IPS-20b (cell line): Measurements from ENCODE around the gene PECR.
"Not testable (repeated sequence)": the region's sequence is repeated elsewhere in the genome, so short reads cannot be mapped to it uniquely, and the experiment has no call there.

Source experiments
- H3K27ac ChIP-seq: one replicate; pipeline ENCODE4 v1.5.1; 2013; ENCODE audit warnings: low read length
- H3K27me3 ChIP-seq: 2 replicates; pipeline ENCODE4 v1.6.1; 2013; ENCODE audit warnings: mild to moderate bottlenecking, low read length, inconsistent platforms; ENCODE audit not compliant: insufficient read depth
- H3K36me3 ChIP-seq: 2 replicates; pipeline ENCODE4 v1.6.1; 2013; ENCODE audit warnings: low read depth, mild to moderate bottlenecking, inconsistent platforms, low read length, moderate library complexity; ENCODE audit not compliant: insufficient read depth
- H3K4me1 ChIP-seq: 2 replicates; pipeline ENCODE4 v1.6.1; 2013; ENCODE audit warnings: mild to moderate bottlenecking, control low read depth, inconsistent platforms, low read length, moderate library complexity; ENCODE audit not compliant: insufficient read depth
- H3K4me3 ChIP-seq: 2 replicates; pipeline ENCODE4 v1.5.1; 2013; ENCODE audit warnings: mild to moderate bottlenecking, low read length, inconsistent platforms
- H3K9ac ChIP-seq: 2 replicates; pipeline ENCODE4 v1.6.1; 2013; ENCODE audit warnings: low read depth, mild to moderate bottlenecking, inconsistent platforms, low read length, moderate library complexity
- H3K9me3 ChIP-seq: 2 replicates; pipeline ENCODE4 v1.6.1; 2013; ENCODE audit warnings: mild to moderate bottlenecking, low read depth, low read length, inconsistent platforms; ENCODE audit not compliant: insufficient read depth

Gene PECR

GRCh38 chr2:216080048-216080447 is 1.6 kb downstream of the PECR start:
- H3K36me3 ChIP-seq, H3K27me3 ChIP-seq, H3K27ac ChIP-seq, H3K9ac ChIP-seq, H3K9me3 ChIP-seq: not testable (repeated sequence)
- 0 out of 2 replicates have a peak overlapping the region, but pooled peaks have one; percentile 84 for H3K4me3 ChIP-seq
- peaks cover 31% of the 10 kb centered on the region for H3K4me1 ChIP-seq

- H3K4me3 ChIP-seq = no peak overlapping the region
- no peaks in the 10 kb centered on the region for H3K27me3 ChIP-seq
- peaks cover 8% of the 10 kb centered on the region; the same call in 1 of the 2 replicates for H3K36me3 ChIP-seq
- H3K9ac ChIP-seq = no peak overlapping the region
- no peak overlapping the region for H3K27ac ChIP-seq
- H3K4me1 ChIP-seq = peaks cover 21% of the 10 kb centered on the region
- no peaks in the 10 kb centered on the region for H3K9me3 ChIP-seq
These were observed 2.8 kb downstream of the PECR start for GRCh38 chr2:216078776-216079175.

- H3K9me3 ChIP-seq = no peaks in the 10 kb centered on the region
- H3K36me3 ChIP-seq = peaks cover 17% of the 10 kb centered on the region; the same call in 1 of the 2 replicates
- no peak overlapping the region for H3K27ac ChIP-seq
- no peaks in the 10 kb centered on the region for H3K27me3 ChIP-seq
- H3K4me3 ChIP-seq = no peak overlapping the region
- peaks cover 2% of the 10 kb centered on the region; the same call in 1 of the 2 replicates for H3K4me1 ChIP-seq
- H3K9ac ChIP-seq = no peak overlapping the region
These were observed 5.8 kb downstream of the PECR start for GRCh38 chr2:216075510-216076485.

GRCh38 chr2:216074794-216075193 is 6.8 kb downstream of the PECR start:
- H3K9ac ChIP-seq = no peak overlapping the region
- peaks cover 17% of the 10 kb centered on the region; the same call in 1 of the 2 replicates for H3K36me3 ChIP-seq
- no peaks in the 10 kb centered on the region for H3K27me3 ChIP-seq
- H3K4me3 ChIP-seq = no peak overlapping the region
- no peak overlapping the region for H3K27ac ChIP-seq
- H3K4me1 ChIP-seq = no peaks in the 10 kb centered on the region
- no peaks in the 10 kb centered on the region for H3K9me3 ChIP-seq

- Histone ChIP-seq H3K27ac (no peak overlapping the region), H3K9me3 (no peaks in the 10 kb centered on the region), H3K4me3 (no peak overlapping the region), H3K4me1 (no peaks in the 10 kb centered on the region), H3K27me3 (no peaks in the 10 kb centered on the region), H3K9ac (no peak overlapping the region), H3K36me3 (peaks cover 17% of the 10 kb centered on the region; the same call in 1 of the 2 replicates)
These were observed 7.2 kb downstream of the PECR start for GRCh38 chr2:216074380-216074779.

- no peak overlapping the region for H3K27ac ChIP-seq
- no peak overlapping the region for H3K9ac ChIP-seq
- peaks cover 17% of the 10 kb centered on the region; the same call in 1 of the 2 replicates for H3K36me3 ChIP-seq
- no peaks in the 10 kb centered on the region for H3K4me1 ChIP-seq
- no peak overlapping the region for H3K4me3 ChIP-seq
- no peaks in the 10 kb centered on the region for H3K27me3 ChIP-seq
- H3K9me3 ChIP-seq = no peaks in the 10 kb centered on the region
These were observed 7.8 kb downstream of the PECR start for GRCh38 chr2:216073773-216074172.

GRCh38 chr2:216072473-216072872 is 9.1 kb downstream of the PECR start:
- no peaks in the 10 kb centered on the region for H3K9me3 ChIP-seq
- H3K36me3 ChIP-seq = peaks cover 17% of the 10 kb centered on the region; the same call in 1 of the 2 replicates
- H3K4me1 ChIP-seq = no peaks in the 10 kb centered on the region
- no peak overlapping the region for H3K27ac ChIP-seq
- no peak overlapping the region for H3K4me3 ChIP-seq
- no peaks in the 10 kb centered on the region for H3K27me3 ChIP-seq
- H3K9ac ChIP-seq = no peak overlapping the region

GRCh38 chr2:216071111-216071851 is 10.3 kb downstream of the PECR start:
- Histone ChIP-seq H3K9me3 (no peaks in the 10 kb centered on the region), H3K4me3 (no peak overlapping the region), H3K36me3 (peaks cover 16% of the 10 kb centered on the region; the same call in 1 of the 2 replicates), H3K9ac (no peak overlapping the region), H3K27ac (no peak overlapping the region), H3K27me3 (no peaks in the 10 kb centered on the region), H3K4me1 (0 out of 2 replicates have a peak, but pooled peaks cover under 1% of the 10 kb centered on the region)

GRCh38 chr2:216070195-216070594 is 11.4 kb downstream of the PECR start:
- H3K4me3 ChIP-seq = no peak overlapping the region
- peaks cover 16% of the 10 kb centered on the region for H3K36me3 ChIP-seq
- H3K9ac ChIP-seq = no peak overlapping the region
- no peaks in the 10 kb centered on the region for H3K9me3 ChIP-seq
- 0 out of 2 replicates have a peak, but pooled peaks cover 3% of the 10 kb centered on the region for H3K4me1 ChIP-seq
- no peaks in the 10 kb centered on the region for H3K27me3 ChIP-seq
- H3K27ac ChIP-seq = no peak overlapping the region

GRCh38 chr2:216069028-216069427 is 12.6 kb downstream of the PECR start:
- Histone ChIP-seq H3K4me1 (0 out of 2 replicates have a peak, but pooled peaks cover 3% of the 10 kb centered on the region), H3K36me3 (peaks cover 28% of the 10 kb centered on the region), H3K9me3 (no peaks in the 10 kb centered on the region), H3K9ac (no peak overlapping the region), H3K27me3 (no peaks in the 10 kb centered on the region), H3K27ac (no peak overlapping the region), H3K4me3 (no peak overlapping the region)

GRCh38 chr2:216066230-216066629 is 15.4 kb downstream of the PECR start:
- Histone ChIP-seq H3K4me1 (0 out of 2 replicates have a peak, but pooled peaks cover 3% of the 10 kb centered on the region), H3K27ac (no peak overlapping the region), H3K4me3 (no peak overlapping the region), H3K9me3 (no peaks in the 10 kb centered on the region), H3K9ac (no peak overlapping the region), H3K27me3 (no peaks in the 10 kb centered on the region), H3K36me3 (peaks cover 28% of the 10 kb centered on the region)
